Left lung (tissue), 10 donors: ENCODE data around the gene ERCC5. TPM values are rescaled to one million over a fixed set of nuclear protein-coding genes. Genes with fewer than 3 reads are reported as not detected.

ENCODE experiments used
- ATAC-seq: fragments of 200-7000 bp; cut with Tn5 transposase; one replicate; pipeline ENCODE4 v1.9.1; 2020; ENCODE audit warnings: moderate library complexity
- DNase-seq, 4 donors: peaks; one replicate each; pipeline ENCODE4 v3.0.0-alpha.2; 2013 to 2020
- H3K27ac ChIP-seq, 2 donors: fragments of 200-600 bp; sonication (generic) in 1 of 2; one replicate each; pipeline versions ENCODE4 v1.5.0 to v1.8.0; 2020 to 2021
- H3K27me3 ChIP-seq, 2 donors: fragments of 200-600 bp; sonication (generic) in 1 of 2; one replicate each; pipeline versions ENCODE4 v1.5.0 to v1.8.0; 2020 to 2021
- H3K36me3 ChIP-seq, 2 donors: fragments of 200-600 bp; sonication (generic) in 1 of 2; one replicate each; pipeline versions ENCODE4 v1.5.0 to v1.8.0; 2020 to 2021
- H3K4me1 ChIP-seq, 2 donors: fragments of 200-600 bp; one replicate each; pipeline ENCODE4 v1.8.0; 2021
- H3K4me3 ChIP-seq, 2 donors: fragments of 200-600 bp; sonication (generic) in 1 of 2; one replicate each; pipeline versions ENCODE4 v1.5.0 to v1.8.0; 2020 to 2021; ENCODE audit warnings: mild to moderate bottlenecking in 1 of 2
- H3K9me3 ChIP-seq, 2 donors: fragments of 200-600 bp; sonication (generic) in 1 of 2; one replicate each; pipeline versions ENCODE4 v1.5.0 to v1.8.0; 2020 to 2021
- CTCF ChIP-seq, 2 donors: fragments of 200-600 bp; sonication (generic) in 1 of 2; IDR thresholded peaks; one replicate each; pipeline versions ENCODE4 v1.5.0 to v1.8.0; 2021; ENCODE audit warnings: antibody characterized with exemption in 2 of 2
- intact Hi-C, 2 donors: fragments of 100-400 bp; cut with DNase I; formaldehyde crosslinking; loops; one replicate each; pipeline versions ENCODE4 v1.11.2 to v1.14.2; 2022
- polyA plus RNA-seq, 6 donors: library from polyadenylated mRNA; unstranded; fragments of 120-200 nt; gene quantifications; one replicate each; pipeline ENCODE4 v1.2.1, GENCODE V29; 2013; ENCODE audit not compliant: insufficient read length in 6 of 6
- total RNA-seq, 2 donors: library from RNA; stranded (reverse); fragmentation: NEBNext Ultra II Directional; extraction: Animal tissue kit (Norgen Biotek cat#: 25700); gene quantifications; one replicate each; pipeline ENCODE4 v1.2.1, GENCODE V29; 2021
- donor health status: DM: no; HTN: yes; CAD: no.
- donor health status: DM: no; HTN: no; CAD: no.

Gene ERCC5
- total and polyA plus RNA-seq, 8 donors = 37.6 to 95.8 (median 77.4) TPM

GRCh38 chr13:102907886-102908515 is 62.2 kb downstream of the ERCC5 start:
- H3K4me1 ChIP-seq = no peaks in the 10 kb centered on the region
- ATAC-seq = no peak
- intact Hi-C loops = no loop called here
- H3K27ac ChIP-seq = no peak overlapping the region
- DNase-seq = no peak
- no peak overlapping the region for H3K4me3 ChIP-seq
- H3K36me3 ChIP-seq = no peaks in the 10 kb centered on the region
- no peaks in the 10 kb centered on the region for H3K9me3 ChIP-seq
- TF ChIP-seq CTCF (IDR thresholded peaks at IDR 0.05) = no peak
- no peaks in the 10 kb centered on the region for H3K27me3 ChIP-seq

- Histone ChIP-seq H3K27me3 (no peaks in the 10 kb centered on the region), H3K27ac (no peak overlapping the region), H3K4me1 (no peaks in the 10 kb centered on the region), H3K36me3 (no peaks in the 10 kb centered on the region), H3K4me3 (no peak overlapping the region), H3K9me3 (no peaks in the 10 kb centered on the region)
- TF ChIP-seq CTCF (IDR thresholded peaks at IDR 0.05) = no peak
- intact Hi-C loops = no loop called here
- no peak for DNase-seq
- ATAC-seq = no peak
Observed at GRCh38 chr13:102909971-102910370, 64.1 kb downstream of the ERCC5 start.

GRCh38 chr13:102911336-102911735 is 65.5 kb downstream of the ERCC5 start:
- H3K4me1 ChIP-seq = no peaks in the 10 kb centered on the region
- no peak overlapping the region for H3K4me3 ChIP-seq
- no peak for TF ChIP-seq CTCF (IDR thresholded peaks at IDR 0.05)
- no peaks in the 10 kb centered on the region for H3K9me3 ChIP-seq
- no peak for DNase-seq
- no peaks in the 10 kb centered on the region for H3K27me3 ChIP-seq
- intact Hi-C loops = no loop called here
- no peaks in the 10 kb centered on the region for H3K36me3 ChIP-seq
- H3K27ac ChIP-seq = no peak overlapping the region
- no peak for ATAC-seq

- no peaks in the 10 kb centered on the region for H3K4me1 ChIP-seq
- no peak overlapping the region for H3K27ac ChIP-seq
- DNase-seq (no peak), ATAC-seq (no peak)
- intact Hi-C loops = no loop called here
- no peaks in the 10 kb centered on the region for H3K36me3 ChIP-seq
- H3K9me3 ChIP-seq = no peaks in the 10 kb centered on the region
- H3K4me3 ChIP-seq = no peak overlapping the region
- H3K27me3 ChIP-seq = no peaks in the 10 kb centered on the region
- no peak for TF ChIP-seq CTCF (IDR thresholded peaks at IDR 0.05)
Observed at GRCh38 chr13:102912599-102912998, 66.8 kb downstream of the ERCC5 start.

GRCh38 chr13:102913914-102914313 is 68.1 kb downstream of the ERCC5 start:
- Histone ChIP-seq H3K36me3 (no peaks in the 10 kb centered on the region), H3K4me1 (no peaks in the 10 kb centered on the region), H3K27ac (no peak overlapping the region), H3K4me3 (no peak overlapping the region), H3K27me3 (no peaks in the 10 kb centered on the region), H3K9me3 (no peaks in the 10 kb centered on the region)
- peak in 1 of 4 donors; percentile 35 for DNase-seq
- intact Hi-C loops = no loop called here
- ATAC-seq = no peak
- TF ChIP-seq CTCF (IDR thresholded peaks at IDR 0.05) = no peak
